T-helper 1 cell treated with Interleukin-12 subunit alpha and Interleukin-12 subunit beta and Interleukin-4 antibody, amounts not matched to agents 30 μg/mL and 1 μg/mL, for 36 hours (primary cell): ENCODE results near the gene DAB2IP.
"Not testable (repeated sequence)": the region's sequence is repeated elsewhere in the genome, so short reads cannot be mapped to it uniquely, and the experiment has no call there.

Source experiments
- H3K27ac Mint-ChIP-seq: one replicate; pipeline ENCODE4 v1.8.0; 2021; ENCODE audit warnings: mild to moderate bottlenecking, mixed read lengths
- H3K27me3 Mint-ChIP-seq: one replicate; pipeline ENCODE4 v1.8.0; 2021; ENCODE audit warnings: low read depth, mixed read lengths
- H3K36me3 Mint-ChIP-seq: one replicate; pipeline ENCODE4 v1.8.0; 2021; ENCODE audit warnings: low read depth, mixed read lengths
- H3K4me1 Mint-ChIP-seq: one replicate; pipeline ENCODE4 v1.8.0; 2021; ENCODE audit warnings: low read depth, mixed read lengths
- H3K4me3 Mint-ChIP-seq: one replicate; pipeline ENCODE4 v1.8.0; 2021; ENCODE audit warnings: mild to moderate bottlenecking, moderate library complexity, mixed read lengths
- H3K9me3 Mint-ChIP-seq: one replicate; pipeline ENCODE4 v1.8.0; 2021; ENCODE audit warnings: mixed read lengths

DAB2IP gene

GRCh38 chr9:121786998-121787422 is 135.6 kb downstream of the DAB2IP start:
- Mint-ChIP-seq H3K4me1 (peaks cover 7% of the 10 kb centered on the region), H3K36me3 (no peaks in the 10 kb centered on the region), H3K9me3 (no peaks in the 10 kb centered on the region), H3K27me3 (peaks cover 11% of the 10 kb centered on the region), H3K4me3 (no peak overlapping the region), H3K27ac (no peak overlapping the region)

- Mint-ChIP-seq H3K27ac (no peak overlapping the region), H3K9me3 (no peaks in the 10 kb centered on the region), H3K4me3 (no peak overlapping the region), H3K4me1 (peaks cover 3% of the 10 kb centered on the region), H3K36me3 (no peaks in the 10 kb centered on the region), H3K27me3 (peaks cover 11% of the 10 kb centered on the region)
Measured at GRCh38 chr9:121788686-121789366, 137.4 kb downstream of the DAB2IP start.

DNA sequence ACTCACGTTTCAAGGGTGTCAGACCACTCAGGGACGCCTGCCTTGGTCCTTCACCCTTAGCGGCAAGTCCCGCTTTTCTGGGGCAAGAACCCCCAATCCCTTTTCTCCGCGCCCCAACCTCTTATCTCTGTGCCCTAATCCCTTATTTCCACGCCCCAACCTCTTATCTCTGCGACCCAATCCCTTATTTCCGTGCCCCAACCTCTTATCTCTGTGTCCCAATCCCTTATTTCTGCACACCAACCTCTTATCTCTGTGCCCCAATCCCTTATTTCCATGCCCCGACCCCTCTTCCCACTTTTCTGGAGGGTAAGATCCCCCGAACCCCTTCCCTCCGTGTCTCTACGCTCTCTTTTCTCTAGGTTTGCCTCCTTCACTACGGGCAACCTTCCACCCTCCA is 139.4 kb downstream of the DAB2IP start:
- Mint-ChIP-seq H3K36me3 (no peaks in the 10 kb centered on the region), H3K4me1 (no peaks in the 10 kb centered on the region), H3K4me3 (no peak overlapping the region), H3K27ac (no peak overlapping the region), H3K27me3 (peaks cover 11% of the 10 kb centered on the region), H3K9me3 (no peaks in the 10 kb centered on the region)

DNA sequence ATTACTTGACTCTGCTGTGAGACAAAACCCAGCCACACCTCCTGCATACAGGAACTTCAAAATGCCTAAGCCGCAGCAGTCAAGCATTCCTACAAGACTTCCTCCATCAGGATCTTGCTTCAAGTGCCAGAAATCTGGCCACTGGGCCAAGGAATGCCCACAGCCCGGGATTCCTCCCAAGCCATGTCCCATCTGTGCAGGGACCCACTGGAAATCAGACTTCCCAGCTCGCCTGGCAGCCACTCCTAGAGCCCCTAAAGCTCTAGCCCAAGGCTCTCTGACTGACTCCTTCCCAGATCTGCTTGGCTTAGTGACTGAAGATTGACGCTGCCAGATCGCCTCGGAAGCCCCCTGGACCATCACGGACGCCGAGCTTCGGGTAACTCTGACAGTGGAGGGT is 141.0 kb downstream of the DAB2IP start:
- H3K27ac Mint-ChIP-seq, H3K4me1 Mint-ChIP-seq, H3K4me3 Mint-ChIP-seq, H3K27me3 Mint-ChIP-seq, H3K36me3 Mint-ChIP-seq, H3K9me3 Mint-ChIP-seq: not testable (repeated sequence)

- H3K4me3 Mint-ChIP-seq, H3K27me3 Mint-ChIP-seq, H3K36me3 Mint-ChIP-seq, H3K27ac Mint-ChIP-seq, H3K9me3 Mint-ChIP-seq, H3K4me1 Mint-ChIP-seq: not testable (repeated sequence)
Measured at GRCh38 chr9:121794334-121794733, 142.9 kb downstream of the DAB2IP start.

DNA sequence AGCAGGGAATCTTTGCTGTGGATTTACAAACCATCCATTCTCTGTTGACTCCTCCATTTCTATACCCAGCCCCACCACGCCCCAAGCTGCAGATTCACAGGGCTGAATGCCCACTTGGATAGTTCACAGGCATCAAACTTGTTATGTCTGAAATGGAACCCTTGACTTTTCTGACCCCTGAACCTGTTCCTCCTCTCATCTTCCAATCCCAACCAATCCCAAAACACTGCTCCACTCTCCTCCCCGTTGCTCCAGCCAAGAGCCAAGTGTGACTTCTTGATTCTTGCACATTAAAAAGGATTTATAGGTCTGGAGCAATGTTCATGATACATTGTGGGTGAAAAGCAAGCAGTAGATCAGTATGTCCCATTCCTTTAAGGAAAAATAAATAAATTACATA is 145.6 kb downstream of the DAB2IP start:
- Mint-ChIP-seq H3K4me1 (no peaks in the 10 kb centered on the region), H3K9me3 (no peaks in the 10 kb centered on the region), H3K4me3 (no peak overlapping the region), H3K27me3 (peaks cover 10% of the 10 kb centered on the region), H3K27ac (no peak overlapping the region), H3K36me3 (no peaks in the 10 kb centered on the region)

- Mint-ChIP-seq H3K4me1 (no peaks in the 10 kb centered on the region), H3K9me3 (no peaks in the 10 kb centered on the region), H3K36me3 (no peaks in the 10 kb centered on the region), H3K27me3 (peaks cover 20% of the 10 kb centered on the region), H3K4me3 (no peak overlapping the region), H3K27ac (no peak overlapping the region)
Measured at GRCh38 chr9:121798941-121799340, 147.5 kb downstream of the DAB2IP start.

GRCh38 chr9:121800376-121800775 is 148.9 kb downstream of the DAB2IP start:
- Mint-ChIP-seq H3K36me3 (no peaks in the 10 kb centered on the region), H3K4me3 (no peak overlapping the region), H3K27me3 (peaks cover 26% of the 10 kb centered on the region), H3K27ac (no peak overlapping the region), H3K4me1 (no peaks in the 10 kb centered on the region), H3K9me3 (peaks cover 10% of the 10 kb centered on the region)

GRCh38 chr9:121801579-121801978 is 150.1 kb downstream of the DAB2IP start:
- Mint-ChIP-seq H3K4me1 (no peaks in the 10 kb centered on the region), H3K4me3 (no peak overlapping the region), H3K27ac (no peak overlapping the region), H3K36me3 (no peaks in the 10 kb centered on the region), H3K9me3 (peaks cover 10% of the 10 kb centered on the region), H3K27me3 (peaks cover 26% of the 10 kb centered on the region)

DNA sequence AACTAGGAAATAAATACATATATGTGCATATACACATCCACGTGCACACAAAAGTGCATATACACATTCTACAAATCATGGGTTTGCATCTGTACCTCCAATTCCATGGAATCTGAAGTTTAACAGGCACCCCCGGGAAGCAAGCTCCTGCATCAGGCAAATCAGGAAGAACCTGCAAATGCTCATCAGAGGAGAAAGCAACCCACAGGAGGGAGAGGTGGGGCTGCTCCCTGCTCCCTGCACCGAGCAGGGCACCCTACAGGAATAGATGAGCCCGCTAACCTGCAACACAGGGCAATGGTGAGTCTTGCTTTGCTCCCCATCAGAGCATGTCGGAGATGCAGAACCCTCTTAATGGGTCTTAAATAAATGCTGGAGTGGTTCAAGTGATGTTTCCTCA is 151.3 kb downstream of the DAB2IP start:
- Mint-ChIP-seq H3K9me3 (peaks cover 10% of the 10 kb centered on the region), H3K4me3 (no peak overlapping the region), H3K4me1 (no peaks in the 10 kb centered on the region), H3K36me3 (no peaks in the 10 kb centered on the region), H3K27me3 (peaks cover 26% of the 10 kb centered on the region), H3K27ac (no peak overlapping the region)

DNA sequence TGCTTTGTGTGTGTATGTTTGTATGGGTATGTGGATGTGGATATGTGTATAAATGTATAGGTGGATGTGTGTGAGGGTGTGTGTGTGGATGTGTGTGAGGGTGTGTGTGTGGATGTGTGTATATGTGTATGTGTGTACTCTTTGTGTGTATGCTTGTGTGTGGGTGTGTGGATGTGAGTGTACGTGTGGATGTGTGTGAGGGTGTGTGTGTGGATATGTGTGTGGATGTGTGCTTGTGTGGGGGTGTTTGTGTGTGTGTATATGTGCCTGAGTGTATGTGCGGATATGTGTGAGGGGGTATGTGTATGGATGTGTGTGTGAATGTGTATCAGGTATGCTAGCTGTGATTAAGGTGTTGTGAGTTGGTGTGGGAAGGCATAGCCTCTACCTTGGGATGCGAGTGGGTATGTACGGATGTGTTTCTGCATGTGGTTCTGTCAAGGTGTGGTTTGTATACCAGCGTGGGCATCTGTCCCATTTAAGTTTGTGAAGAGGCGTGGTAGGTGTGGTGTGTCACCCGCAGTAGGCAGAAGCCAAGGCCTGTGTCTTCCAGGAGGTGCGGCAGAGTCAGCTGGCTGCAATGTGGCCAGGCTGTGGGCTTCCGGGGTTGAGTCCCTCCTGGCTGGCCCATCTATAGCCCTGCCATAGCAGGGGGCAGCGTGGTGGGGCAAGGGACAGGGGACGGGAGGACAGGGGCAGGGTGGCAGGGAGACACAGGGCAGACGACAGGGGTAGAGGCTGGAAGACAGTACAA is 155.8 kb downstream of the DAB2IP start:
- H3K27me3 Mint-ChIP-seq = peaks cover 14% of the 10 kb centered on the region
- H3K9me3 Mint-ChIP-seq = peaks cover 10% of the 10 kb centered on the region
- H3K27ac Mint-ChIP-seq = no peak overlapping the region
- H3K36me3 Mint-ChIP-seq = no peaks in the 10 kb centered on the region
- H3K4me3 Mint-ChIP-seq = no peak overlapping the region
- no peaks in the 10 kb centered on the region for H3K4me1 Mint-ChIP-seq

- no peaks in the 10 kb centered on the region for H3K36me3 Mint-ChIP-seq
- H3K27me3 Mint-ChIP-seq = peaks cover 8% of the 10 kb centered on the region
- H3K9me3 Mint-ChIP-seq = peaks cover 10% of the 10 kb centered on the region
- H3K27ac Mint-ChIP-seq = no peak overlapping the region
- no peaks in the 10 kb centered on the region for H3K4me1 Mint-ChIP-seq
- no peak overlapping the region for H3K4me3 Mint-ChIP-seq
Measured at GRCh38 chr9:121807823-121808278, 156.4 kb downstream of the DAB2IP start.

DNA sequence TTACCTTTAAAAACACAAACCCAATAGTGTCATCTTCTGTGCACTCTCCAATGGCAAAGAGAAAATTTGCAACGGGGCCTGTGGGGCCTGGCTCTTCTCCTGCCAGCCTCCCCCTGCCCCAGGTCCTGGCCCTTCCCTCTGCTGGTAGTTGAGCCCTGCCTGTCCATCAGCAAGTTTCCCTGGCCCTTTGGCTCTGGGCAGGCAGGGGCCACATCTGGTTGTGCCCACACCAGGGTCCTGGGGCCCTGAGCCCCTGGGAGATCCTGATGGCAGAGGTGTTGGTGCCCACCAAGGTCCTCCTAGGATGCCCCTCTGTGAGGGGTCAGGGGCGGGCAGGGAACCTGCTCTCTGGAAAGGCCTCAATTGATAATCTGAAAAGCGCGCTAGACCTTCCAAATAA is 157.3 kb downstream of the DAB2IP start:
- Mint-ChIP-seq H3K36me3 (no peaks in the 10 kb centered on the region), H3K4me1 (no peaks in the 10 kb centered on the region), H3K27me3 (peaks cover 7% of the 10 kb centered on the region), H3K27ac (no peak overlapping the region), H3K4me3 (no peak overlapping the region), H3K9me3 (peaks cover 10% of the 10 kb centered on the region)

DNA sequence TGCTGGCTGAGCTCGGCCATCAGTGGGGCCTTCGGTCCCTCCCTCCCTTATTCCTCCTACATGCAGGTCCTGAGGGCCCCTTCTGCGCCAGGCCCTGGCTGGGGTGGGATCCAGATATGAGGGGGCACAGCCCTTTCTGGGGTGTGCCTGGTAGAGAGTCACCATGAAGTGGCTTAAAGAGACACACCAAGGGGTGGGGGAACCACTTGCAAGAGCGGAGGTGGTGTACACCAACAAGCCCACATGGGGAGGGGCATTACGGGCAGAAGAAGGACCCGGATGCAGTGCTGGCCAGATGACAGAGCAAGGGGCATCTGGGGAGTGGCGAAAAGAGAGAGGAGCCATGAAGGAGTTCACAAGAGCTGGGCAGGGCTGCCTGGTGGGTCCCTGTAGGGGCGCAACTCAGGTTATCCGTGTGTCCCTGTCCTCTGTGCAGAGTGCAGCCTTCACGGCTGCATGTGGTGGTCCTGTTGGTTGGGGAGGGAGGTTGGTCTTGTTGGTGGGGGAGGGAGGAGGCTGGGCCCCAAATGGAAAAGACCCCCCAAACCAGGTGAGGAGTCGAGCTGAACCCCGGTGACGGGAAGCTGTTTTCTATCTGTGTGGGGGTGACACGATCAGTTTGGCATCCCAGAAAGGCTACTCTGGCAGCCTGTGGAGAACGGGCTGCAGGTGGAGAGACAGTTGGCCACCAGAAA is 158.1 kb downstream of the DAB2IP start:
- H3K4me1 Mint-ChIP-seq = no peaks in the 10 kb centered on the region
- H3K4me3 Mint-ChIP-seq = no peak overlapping the region
- H3K36me3 Mint-ChIP-seq = no peaks in the 10 kb centered on the region
- no peak overlapping the region for H3K27ac Mint-ChIP-seq
- H3K27me3 Mint-ChIP-seq = peaks cover 4% of the 10 kb centered on the region
- H3K9me3 Mint-ChIP-seq = peaks cover 6% of the 10 kb centered on the region

GRCh38 chr9:121810489-121810888 is 159.1 kb downstream of the DAB2IP start:
- Mint-ChIP-seq H3K36me3 (no peaks in the 10 kb centered on the region), H3K9me3 (no peaks in the 10 kb centered on the region), H3K4me3 (no peak overlapping the region), H3K4me1 (no peaks in the 10 kb centered on the region), H3K27ac (no peak overlapping the region), H3K27me3 (no peaks in the 10 kb centered on the region)
